Neural crest cell (in vitro differentiated cells): ENCODE data around the gene NTNG1. TPM values are rescaled to one million over a fixed set of nuclear protein-coding genes. Genes with fewer than 3 reads are reported as not detected.

Source experiments
- DNase-seq: peaks from one replicate; pipeline ENCODE4 v3.0.0; 2021; ENCODE audit warnings: low read depth, mixed read lengths, low spot score
- H3K27ac Mint-ChIP-seq: one replicate; pipeline ENCODE4 v1.8.0; 2021; ENCODE audit warnings: mild to moderate bottlenecking, mixed read lengths; ENCODE audit not compliant: unreplicated experiment
- H3K27me3 Mint-ChIP-seq: 2 replicates; pipeline ENCODE4 v1.8.0; 2021; ENCODE audit warnings: low read depth, mild to moderate bottlenecking, mixed read lengths
- H3K36me3 Mint-ChIP-seq: 2 replicates; pipeline ENCODE4 v1.8.0; 2021; ENCODE audit warnings: low read depth, mild to moderate bottlenecking, mixed read lengths
- H3K4me1 Mint-ChIP-seq: 2 replicates; pipeline ENCODE4 v1.8.0; 2021; ENCODE audit warnings: mixed read lengths
- H3K4me3 Mint-ChIP-seq: one replicate; pipeline ENCODE4 v1.8.0; 2021; ENCODE audit warnings: mild to moderate bottlenecking, mixed read lengths
- H3K9me3 Mint-ChIP-seq: 2 replicates; pipeline ENCODE4 v1.8.0; 2021; ENCODE audit warnings: mixed read lengths
- CTCF ChIP-seq: fragments of 200-600 bp; sonication (generic); conservative IDR thresholded peaks from 2 replicates; pipeline ENCODE4 v1.5.0; 2021; ENCODE audit warnings: antibody characterized with exemption, mild to moderate bottlenecking
- total RNA-seq: library from RNA; stranded (reverse); gene quantifications from 2 replicates; pipeline ENCODE4 v1.2.1, GENCODE V29; 2021

Gene NTNG1
- total RNA-seq, 1 donor from 2014 or later = 1.1 TPM

DNA sequence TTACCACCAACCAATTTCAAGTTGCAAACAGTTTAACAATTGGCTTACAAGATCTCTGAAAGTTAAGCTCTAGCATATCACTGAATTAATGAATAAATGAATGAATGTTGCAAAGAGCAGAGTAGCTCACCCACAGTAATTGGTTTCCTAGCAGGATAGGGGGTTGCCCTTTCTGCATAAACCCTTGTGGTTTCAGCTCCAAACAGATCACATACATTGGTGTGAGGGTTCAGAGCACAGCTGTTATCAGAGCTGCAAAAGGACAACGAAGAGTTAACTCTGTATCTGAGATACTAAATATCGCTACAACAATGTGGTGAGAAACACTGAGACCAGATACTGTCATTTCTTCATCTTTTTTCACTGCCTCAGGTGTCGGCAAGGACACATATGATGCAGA lies 46.6 kb downstream of the NTNG1 start:
- TF ChIP-seq CTCF = no peak
- H3K27ac Mint-ChIP-seq = no peak overlapping the region
- H3K36me3 Mint-ChIP-seq = no peaks in the 10 kb centered on the region
- DNase-seq = no peak
- H3K4me3 Mint-ChIP-seq = no peak overlapping the region
- no peaks in the 10 kb centered on the region for H3K9me3 Mint-ChIP-seq
- peaks cover 4% of the 10 kb centered on the region for H3K4me1 Mint-ChIP-seq
- H3K27me3 Mint-ChIP-seq = no peaks in the 10 kb centered on the region

DNA sequence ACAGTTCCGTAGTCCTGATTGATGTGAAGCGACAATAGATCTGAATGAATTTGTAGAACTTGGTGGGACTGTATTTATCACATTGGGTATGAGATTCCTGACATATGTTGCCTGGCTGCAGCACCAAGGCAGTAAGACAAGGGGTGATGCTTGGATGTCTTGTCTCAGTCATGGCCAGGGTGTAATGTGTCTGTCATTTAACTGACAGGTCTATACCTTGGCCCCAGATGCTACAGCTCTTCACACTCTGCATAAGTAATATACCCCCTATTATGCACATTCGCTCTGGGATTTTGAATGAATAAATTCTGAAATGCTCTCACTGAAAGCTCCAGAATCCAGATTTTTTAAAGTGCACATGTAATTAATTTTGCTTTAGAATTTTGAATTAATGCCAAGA lies 47.3 kb downstream of the NTNG1 start:
- H3K4me1 Mint-ChIP-seq = no peaks in the 10 kb centered on the region
- no peak overlapping the region for H3K4me3 Mint-ChIP-seq

DNA sequence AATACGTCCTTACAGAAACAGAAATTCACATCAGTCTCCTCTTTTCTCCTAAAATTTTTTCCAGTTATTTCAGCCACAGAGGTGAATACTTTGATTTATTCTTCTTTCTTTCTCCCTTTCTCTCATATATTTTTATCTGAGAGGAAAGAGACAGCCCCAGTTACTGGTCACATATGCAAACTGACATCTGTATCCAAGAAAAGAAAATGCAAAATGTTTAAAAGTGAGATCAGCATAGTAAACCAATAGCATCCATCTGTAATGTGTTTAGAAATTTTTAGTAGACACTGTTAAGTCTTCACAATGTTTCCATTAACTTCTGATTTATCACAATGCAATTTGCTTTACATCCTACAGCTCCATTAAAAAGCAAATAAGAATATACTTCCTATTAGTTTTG lies 53.5 kb downstream of the NTNG1 start:
- Mint-ChIP-seq H3K4me3 (no peak overlapping the region), H3K36me3 (no peaks in the 10 kb centered on the region), H3K27me3 (no peaks in the 10 kb centered on the region), H3K27ac (no peak overlapping the region), H3K4me1 (no peaks in the 10 kb centered on the region), H3K9me3 (no peaks in the 10 kb centered on the region)
- no peak for TF ChIP-seq CTCF
- DNase-seq = no peak

More for the DNA sequence above, 47.3 kb downstream of the NTNG1 start:
- H3K27me3 Mint-ChIP-seq = no peaks in the 10 kb centered on the region
- no peak for TF ChIP-seq CTCF
- no peak for DNase-seq
- H3K36me3 Mint-ChIP-seq = no peaks in the 10 kb centered on the region
- no peaks in the 10 kb centered on the region for H3K9me3 Mint-ChIP-seq
- no peak overlapping the region for H3K27ac Mint-ChIP-seq

- H3K4me3 Mint-ChIP-seq = no peak overlapping the region
- no peak for DNase-seq
- no peak for TF ChIP-seq CTCF
- H3K27ac Mint-ChIP-seq = no peak overlapping the region
- no peaks in the 10 kb centered on the region for H3K9me3 Mint-ChIP-seq
- H3K36me3 Mint-ChIP-seq = no peaks in the 10 kb centered on the region
- H3K27me3 Mint-ChIP-seq = no peaks in the 10 kb centered on the region
- no peaks in the 10 kb centered on the region for H3K4me1 Mint-ChIP-seq
Observed at GRCh38 chr1:107195476-107195875, 54.6 kb downstream of the NTNG1 start.

GRCh38 chr1:107196973-107197562 lies 56.2 kb downstream of the NTNG1 start:
- Mint-ChIP-seq H3K27ac (no peak overlapping the region), H3K4me3 (no peak overlapping the region), H3K27me3 (no peaks in the 10 kb centered on the region), H3K36me3 (peaks cover 4% of the 10 kb centered on the region), H3K9me3 (peaks cover 4% of the 10 kb centered on the region), H3K4me1 (no peaks in the 10 kb centered on the region)
- TF ChIP-seq CTCF = peak; percentile 64
- peak; percentile 4 for DNase-seq
